HG03045 (cell line): Measurements from ENCODE around the gene SORBS2.
"Not testable (repeated sequence)": the region's sequence is repeated elsewhere in the genome, so short reads cannot be mapped to it uniquely, and the experiment has no call there.

Experiments
- ATAC-seq: cut with Tn5 transposase; IDR thresholded peaks from one replicate; pipeline ENCODE4 v1.9.1; 2021; ENCODE audit warnings: mild to moderate bottlenecking, moderate library complexity; ENCODE audit not compliant: unreplicated experiment

The SORBS2 gene

GRCh38 chr4:185717377-185717741 lies 94.6 kb downstream of the SORBS2 start:
- no peak for ATAC-seq

- no peak for ATAC-seq
Measured at GRCh38 chr4:185716577-185717376, 95.2 kb downstream of the SORBS2 start.

GRCh38 chr4:185716141-185716551 lies 95.8 kb downstream of the SORBS2 start:
- ATAC-seq, result no peak

GRCh38 chr4:185714524-185714923 lies 97.5 kb downstream of the SORBS2 start:
- not testable (repeated sequence) for ATAC-seq

GRCh38 chr4:185713731-185714130 lies 98.3 kb downstream of the SORBS2 start:
- ATAC-seq, result no peak

- ATAC-seq, result no peak
Measured at GRCh38 chr4:185713272-185713671, 98.7 kb downstream of the SORBS2 start.

GRCh38 chr4:185712350-185713024 lies 99.5 kb downstream of the SORBS2 start:
- no peak for ATAC-seq

- ATAC-seq, result no peak
Measured at GRCh38 chr4:185711726-185712125, 100.3 kb downstream of the SORBS2 start.

GRCh38 chr4:185710487-185710995 lies 101.5 kb downstream of the SORBS2 start:
- no peak for ATAC-seq

- no peak for ATAC-seq
Measured at GRCh38 chr4:185709802-185710486, 102.0 kb downstream of the SORBS2 start.

GRCh38 chr4:185708348-185708747 lies 103.6 kb downstream of the SORBS2 start:
- no peak for ATAC-seq

GRCh38 chr4:185707622-185708021 lies 104.4 kb downstream of the SORBS2 start:
- not testable (repeated sequence) for ATAC-seq

GRCh38 chr4:185702147-185702663 lies 109.8 kb downstream of the SORBS2 start:
- no peak for ATAC-seq

GRCh38 chr4:185700630-185701029 lies 111.4 kb downstream of the SORBS2 start:
- ATAC-seq, result no peak

- no peak for ATAC-seq
Measured at GRCh38 chr4:185700048-185700447, 111.9 kb downstream of the SORBS2 start.

- no peak for ATAC-seq
Measured at GRCh38 chr4:185697488-185697887, 114.5 kb downstream of the SORBS2 start.

GRCh38 chr4:185695743-185696142 lies 116.3 kb downstream of the SORBS2 start:
- ATAC-seq, result no peak

- ATAC-seq, result no peak
Measured at GRCh38 chr4:185693548-185694215, 118.3 kb downstream of the SORBS2 start.

- ATAC-seq, result no peak
Measured at GRCh38 chr4:185689407-185689806, 122.6 kb downstream of the SORBS2 start.

GRCh38 chr4:185685804-185686203 lies 126.2 kb downstream of the SORBS2 start:
- ATAC-seq, result no peak

- ATAC-seq, result no peak
Measured at GRCh38 chr4:185683896-185684295, 128.1 kb downstream of the SORBS2 start.
